SK-N-SH treated with all-trans-retinoic acid at 6 μM for 48 hours (cell line): ENCODE measurements around the gene KDF1.

Experiments used
- ATAC-seq: fragments of 200-7000 bp; cut with Tn5 transposase; 3 replicates; pipeline ENCODE4 v1.9.1; 2020; ENCODE audit warnings: mild to moderate bottlenecking, moderate library complexity
- ARNTL ChIP-seq: fragments of 450-650 bp; formaldehyde crosslinking; IDR thresholded peaks from 2 replicates; pipeline ENCODE4 v1.5.0; 2020; ENCODE audit warnings: low read depth, mild to moderate bottlenecking, moderate library complexity, borderline replicate concordance
- BACH2 ChIP-seq: fragments of 250-450 bp; sonication (Bioruptor Pico); IDR thresholded peaks from 2 replicates; pipeline ENCODE4 v1.9.0; 2021; ENCODE audit warnings: mild to moderate bottlenecking, borderline replicate concordance
- CREB5 ChIP-seq: fragments of 250-450 bp; sonication (Bioruptor Pico); IDR thresholded peaks from 2 replicates; pipeline ENCODE4 v1.5.1; 2020; ENCODE audit warnings: low read depth, mild to moderate bottlenecking, moderate library complexity
- CSRNP3 ChIP-seq: fragments of 250-450 bp; sonication (Bioruptor Pico); IDR thresholded peaks from 2 replicates; pipeline ENCODE4 v1.5.1; 2021; ENCODE audit warnings: mild to moderate bottlenecking, moderate library complexity
- ESRRG ChIP-seq: fragments of 250-450 bp; sonication (Bioruptor Pico); IDR thresholded peaks from 2 replicates; pipeline ENCODE4 v1.6.1; 2021; ENCODE audit warnings: mild to moderate bottlenecking
- GLIS3 ChIP-seq: fragments of 250-450 bp; sonication (Bioruptor Pico); IDR thresholded peaks from 2 replicates; pipeline ENCODE4 v1.5.0; 2020; ENCODE audit warnings: mild to moderate bottlenecking, moderate library complexity
- ISL1 ChIP-seq: fragments of 250-450 bp; sonication (Bioruptor Pico); IDR thresholded peaks from 2 replicates; pipeline ENCODE4 v2.1.2; 2022; ENCODE audit warnings: mild to moderate bottlenecking, moderate library complexity
- OSR1 ChIP-seq: fragments of 250-450 bp; sonication (Bioruptor Pico); IDR thresholded peaks from 2 replicates; pipeline ENCODE4 v1.8.0; 2022; ENCODE audit warnings: moderate library complexity, mild to moderate bottlenecking, inconsistent platforms
- PATZ1 ChIP-seq: fragments of 250-450 bp; sonication (Bioruptor Pico); IDR thresholded peaks from 2 replicates; pipeline ENCODE4 v1.8.0; 2020; ENCODE audit warnings: mild to moderate bottlenecking, moderate library complexity, borderline replicate concordance
- POU6F1 ChIP-seq: fragments of 250-450 bp; sonication (Bioruptor Pico); IDR thresholded peaks from 2 replicates; pipeline ENCODE4 v1.8.0; 2021; ENCODE audit warnings: low read depth, mild to moderate bottlenecking, moderate library complexity, borderline replicate concordance
- PPARA ChIP-seq: fragments of 250-450 bp; sonication (Bioruptor Pico); IDR thresholded peaks from 2 replicates; pipeline ENCODE4 v1.5.0; 2020; ENCODE audit warnings: mild to moderate bottlenecking, borderline replicate concordance
- RARB ChIP-seq: fragments of 250-450 bp; sonication (Bioruptor Pico); IDR thresholded peaks from 2 replicates; pipeline ENCODE4 v1.8.0; 2021; ENCODE audit warnings: mild to moderate bottlenecking, moderate library complexity
- SNAI2 ChIP-seq: fragments of 250-450 bp; sonication (Bioruptor Pico); IDR thresholded peaks from 2 replicates; pipeline ENCODE4 v1.5.0; 2020; ENCODE audit warnings: mild to moderate bottlenecking, moderate library complexity
- TCF4 ChIP-seq: fragments of 250-450 bp; sonication (Bioruptor Pico); IDR thresholded peaks from 2 replicates; pipeline ENCODE4 v1.8.0; 2021; ENCODE audit warnings: mild to moderate bottlenecking, moderate library complexity, borderline replicate concordance
- TOX ChIP-seq: fragments of 250-450 bp; sonication (Bioruptor Pico); IDR thresholded peaks from 2 replicates; pipeline ENCODE4 v1.8.0; 2021; ENCODE audit warnings: mild to moderate bottlenecking, moderate library complexity, borderline replicate concordance
- TSHZ2 ChIP-seq: fragments of 250-450 bp; sonication (Bioruptor Pico); IDR thresholded peaks from 2 replicates; pipeline ENCODE4 v1.5.0; 2020; ENCODE audit warnings: mild to moderate bottlenecking, moderate library complexity
- ZC3H10 ChIP-seq: fragments of 250-450 bp; sonication (Bioruptor Pico); IDR thresholded peaks from 2 replicates; pipeline ENCODE4 v1.5.1; 2021; ENCODE audit warnings: mild to moderate bottlenecking, moderate library complexity
- ZFP3 ChIP-seq: fragments of 250-450 bp; sonication (Bioruptor Pico); IDR thresholded peaks from 2 replicates; pipeline ENCODE4 v1.5.0; 2020; ENCODE audit warnings: mild to moderate bottlenecking, moderate library complexity
- ZFP30 ChIP-seq: fragments of 450-650 bp; formaldehyde crosslinking; IDR thresholded peaks from 2 replicates; pipeline ENCODE4 v1.5.0; 2022; ENCODE audit warnings: mild to moderate bottlenecking, moderate library complexity
- ZNF565 ChIP-seq: fragments of 450-650 bp; formaldehyde crosslinking; conservative IDR thresholded peaks from 2 replicates; pipeline ENCODE4 v1.5.0; 2020; ENCODE audit warnings: low read depth, mild to moderate bottlenecking, moderate library complexity
- ZNF70 ChIP-seq: fragments of 450-650 bp; formaldehyde crosslinking; IDR thresholded peaks from 2 replicates; pipeline ENCODE4 v1.5.0; 2020; ENCODE audit warnings: mild to moderate bottlenecking, moderate library complexity
- ZNF8 ChIP-seq: fragments of 450-650 bp; formaldehyde crosslinking; IDR thresholded peaks from 2 replicates; pipeline ENCODE4 v1.5.0; 2020; ENCODE audit warnings: mild to moderate bottlenecking, moderate library complexity

KDF1 gene

GRCh38 chr1:27000817-27001460 lies 40.7 kb upstream of the KDF1 start:
- ATAC-seq = no peak
- TF ChIP-seq ZNF565 (no peak), ZFP30 (CRISPR knock-in tag) (no peak), PATZ1 (CRISPR knock-in tag) (no peak), ZNF8 (CRISPR knock-in tag) (no peak), PPARA (CRISPR knock-in tag) (no peak), ISL1 (CRISPR knock-in tag) (no peak)

- no peak for ATAC-seq
- TF ChIP-seq PATZ1 (CRISPR knock-in tag) (no peak), RARB (CRISPR knock-in tag) (no peak), GLIS3 (CRISPR knock-in tag) (no peak), TOX (CRISPR knock-in tag) (no peak), ESRRG (no peak), ZC3H10 (no peak)
Measured at GRCh38 chr1:27000090-27000816, 40.0 kb upstream of the KDF1 start.

- ATAC-seq = peak; percentile 78
- no peak for TF ChIP-seq POU6F1
- TF ChIP-seq TSHZ2 = no peak
- TF ChIP-seq PPARA (CRISPR knock-in tag) = no peak
- TF ChIP-seq OSR1 (CRISPR knock-in tag) = no peak
- no peak for TF ChIP-seq PATZ1 (CRISPR knock-in tag)
- TF ChIP-seq ZNF8 (CRISPR knock-in tag) = no peak
- no peak for TF ChIP-seq CREB5
- TF ChIP-seq CSRNP3 (CRISPR knock-in tag) = no peak
- TF ChIP-seq ZFP3 (CRISPR knock-in tag) = no peak
- no peak for TF ChIP-seq ZC3H10
- TF ChIP-seq ESRRG = no peak
- TF ChIP-seq ZNF70 = no peak
- TF ChIP-seq BACH2 = no peak
- no peak for TF ChIP-seq ARNTL
- no peak for TF ChIP-seq TOX (CRISPR knock-in tag)
- no peak for TF ChIP-seq SNAI2 (CRISPR knock-in tag)
- no peak for TF ChIP-seq TCF4 (CRISPR knock-in tag)
- TF ChIP-seq GLIS3 (CRISPR knock-in tag) = no peak
Measured at GRCh38 chr1:26999440-26999987, 39.2 kb upstream of the KDF1 start.
